ENCODE data around the gene BLOC1S6. TPM values are rescaled to one million over a fixed set of nuclear protein-coding genes. Genes with fewer than 3 reads are reported as not detected.

The BLOC1S6 gene
- total RNA-seq, 1 experiment from 2014 or later, result 40.1 TPM

DNA sequence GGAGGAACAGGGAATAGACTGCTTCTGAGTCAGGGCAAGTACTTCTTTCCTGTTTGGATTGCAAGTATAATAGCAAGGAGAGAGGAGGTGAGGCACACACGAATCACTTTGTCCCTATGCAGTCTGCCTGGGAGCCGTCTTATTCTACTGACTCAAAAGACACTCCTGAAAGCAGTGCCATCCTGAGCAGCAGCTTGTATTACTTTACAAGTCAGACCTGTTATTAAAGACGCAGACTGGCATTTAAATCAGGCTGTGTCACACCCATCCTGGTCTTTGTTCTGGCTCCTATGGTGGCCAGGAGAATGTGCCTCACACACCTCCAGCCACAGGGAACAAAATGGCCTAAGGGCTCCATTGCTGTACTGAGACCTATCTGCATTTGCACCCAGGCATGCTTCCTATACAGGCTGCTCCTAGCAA lies 29.7 kb downstream of the BLOC1S6 start:
- Histone ChIP-seq H3F3A (ENCODE audit: low read length, unreplicated experiment) (no peaks in the 10 kb centered on the region), H3K79me2 (ENCODE audit: low read length) (no peaks in the 10 kb centered on the region), H3K27ac (ENCODE audit: low read length) (peak overlapping the region; percentile 55), H4K20me1 (ENCODE audit: low read length) (no peaks in the 10 kb centered on the region), H3K27me3 (ENCODE audit: low read length) (no peaks in the 10 kb centered on the region), H3K4me2 (ENCODE audit: low read length) (no peak overlapping the region), H3K9me2 (replicated peaks; ENCODE audit: low read length) (no peaks in the 10 kb centered on the region), H3K36me3 (ENCODE audit: low read depth, low read length) (no peaks in the 10 kb centered on the region), H3K9me3 (ENCODE audit: low read length) (no peaks in the 10 kb centered on the region), H3K4me1 (ENCODE audit: insufficient read depth, low read length) (peaks cover 23% of the 10 kb centered on the region), H3K4me3 (ENCODE audit: low read length) (no peak overlapping the region), H3K9ac (ENCODE audit: low read length) (no peak overlapping the region), H2AFZ (ENCODE audit: low read length) (peak overlapping the region; percentile 43)
- ChIA-PET POLR2A (ENCODE audit: unreplicated experiment) (no interaction called here), CTCF (no interaction called here)
- TF ChIP-seq, protein P1, sequence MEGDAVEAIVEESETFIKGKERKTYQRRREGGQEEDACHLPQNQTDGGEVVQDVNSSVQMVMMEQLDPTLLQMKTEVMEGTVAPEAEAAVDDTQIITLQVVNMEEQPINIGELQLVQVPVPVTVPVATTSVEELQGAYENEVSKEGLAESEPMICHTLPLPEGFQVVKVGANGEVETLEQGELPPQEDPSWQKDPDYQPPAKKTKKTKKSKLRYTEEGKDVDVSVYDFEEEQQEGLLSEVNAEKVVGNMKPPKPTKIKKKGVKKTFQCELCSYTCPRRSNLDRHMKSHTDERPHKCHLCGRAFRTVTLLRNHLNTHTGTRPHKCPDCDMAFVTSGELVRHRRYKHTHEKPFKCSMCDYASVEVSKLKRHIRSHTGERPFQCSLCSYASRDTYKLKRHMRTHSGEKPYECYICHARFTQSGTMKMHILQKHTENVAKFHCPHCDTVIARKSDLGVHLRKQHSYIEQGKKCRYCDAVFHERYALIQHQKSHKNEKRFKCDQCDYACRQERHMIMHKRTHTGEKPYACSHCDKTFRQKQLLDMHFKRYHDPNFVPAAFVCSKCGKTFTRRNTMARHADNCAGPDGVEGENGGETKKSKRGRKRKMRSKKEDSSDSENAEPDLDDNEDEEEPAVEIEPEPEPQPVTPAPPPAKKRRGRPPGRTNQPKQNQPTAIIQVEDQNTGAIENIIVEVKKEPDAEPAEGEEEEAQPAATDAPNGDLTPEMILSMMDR (conservative IDR thresholded peaks at IDR 0.05; ENCODE audit: low read depth, low read length), result no peak
- TF ChIP-seq EZH2 (IDR thresholded peaks at IDR 0.05; ENCODE audit: low read length, unreplicated experiment) (no peak), EZH2phosphoT487 (IDR thresholded peaks at IDR 0.05; ENCODE audit: borderline replicate concordance, low read length) (no peak)
- intact Hi-C loops (cut with micrococcal nuclease), result no loop called here
- no TSS peak for BruUV-seq (replicated peaks)
- DNase-seq (peak; percentile 49), ATAC-seq (peak; percentile 67)

DNA sequence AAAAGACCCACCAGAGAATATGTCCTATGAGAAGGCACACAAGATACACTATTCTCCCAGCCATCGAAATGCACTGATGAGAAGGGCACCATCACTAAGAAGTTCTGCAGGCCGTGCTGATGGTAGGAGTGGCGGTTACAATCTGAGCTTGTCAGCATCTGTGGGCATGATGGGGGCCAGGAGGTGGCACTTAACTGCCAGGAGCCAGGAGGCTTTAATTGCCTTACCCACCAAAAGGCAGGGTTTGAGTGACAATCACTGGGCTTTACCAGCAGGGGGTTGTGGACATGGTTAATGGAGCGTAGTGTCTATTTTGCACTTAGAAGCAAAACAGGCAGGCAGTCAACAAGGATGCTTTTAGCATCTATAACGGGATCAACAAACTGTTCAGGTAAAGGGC lies 31.6 kb downstream of the BLOC1S6 start:
- DNase-seq, result no peak
- no peaks in the 10 kb centered on the region for H3K27me3 ChIP-seq (ENCODE audit: low read length)
- CTCF ChIA-PET, result interaction anchor here (0.6 kb wide), 1 partner anchor 111 kb away, joined by 4 read pairs; no protein-coding TSS in a partner anchor
- no peaks in the 10 kb centered on the region for H3F3A ChIP-seq (ENCODE audit: low read length, unreplicated experiment)
- ATAC-seq, result no peak
- no peak overlapping the region for H3K4me2 ChIP-seq (ENCODE audit: low read length)
- intact Hi-C loops (cut with micrococcal nuclease), result no loop called here
- H3K79me2 ChIP-seq (ENCODE audit: low read length), result no peaks in the 10 kb centered on the region
- no peaks in the 10 kb centered on the region for H3K36me3 ChIP-seq (ENCODE audit: low read depth, low read length)
- POLR2A ChIA-PET (ENCODE audit: unreplicated experiment), result no interaction called here
- H4K20me1 ChIP-seq (ENCODE audit: low read length), result no peaks in the 10 kb centered on the region
- BruUV-seq (replicated peaks), result no TSS peak
- H3K4me3 ChIP-seq (ENCODE audit: low read length), result no peak overlapping the region
- no peaks in the 10 kb centered on the region for H3K9me2 ChIP-seq (replicated peaks; ENCODE audit: low read length)
- H3K9ac ChIP-seq (ENCODE audit: low read length), result no peak overlapping the region
- H3K27ac ChIP-seq (ENCODE audit: low read length), result no peak overlapping the region
- no peaks in the 10 kb centered on the region for H3K9me3 ChIP-seq (ENCODE audit: low read length)
- H2AFZ ChIP-seq (ENCODE audit: low read length), result no peak overlapping the region
- H3K4me1 ChIP-seq (ENCODE audit: insufficient read depth, low read length), result peaks cover 14% of the 10 kb centered on the region
- TF ChIP-seq EZH2phosphoT487 (IDR thresholded peaks at IDR 0.05; ENCODE audit: borderline replicate concordance, low read length) (no peak), EZH2 (IDR thresholded peaks at IDR 0.05; ENCODE audit: low read length, unreplicated experiment) (no peak)
- TF ChIP-seq, protein P1 (conservative IDR thresholded peaks at IDR 0.05; ENCODE audit: low read depth, low read length), result peak; percentile 22; the same call in 1 of the 2 replicates

DNA sequence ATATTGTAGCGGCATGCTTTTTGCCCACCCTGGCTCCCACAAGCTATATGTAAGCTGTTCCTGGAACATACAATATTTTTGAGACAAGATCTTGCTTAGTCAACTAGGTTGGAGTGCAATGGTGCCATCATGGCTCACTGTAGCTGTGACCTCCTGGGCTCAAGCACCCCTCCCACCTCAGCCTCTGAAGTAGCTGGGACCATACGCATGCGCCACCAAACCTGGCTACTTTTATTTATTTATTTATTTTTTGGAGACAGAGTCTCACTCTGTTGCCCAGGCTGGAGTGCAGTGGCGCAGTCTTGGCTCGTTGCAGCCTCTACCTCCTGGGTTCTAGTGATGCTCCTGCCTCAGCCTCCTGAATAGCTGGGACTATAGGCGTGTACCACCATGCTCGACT lies 41.0 kb downstream of the BLOC1S6 start:
- H3K27ac ChIP-seq (ENCODE audit: low read length), result no peak overlapping the region
- H3K9ac ChIP-seq (ENCODE audit: low read length), result no peak overlapping the region
- H3K4me2 ChIP-seq (ENCODE audit: low read length), result no peak overlapping the region
- H3K36me3 ChIP-seq (ENCODE audit: low read depth, low read length), result no peaks in the 10 kb centered on the region
- peaks cover 10% of the 10 kb centered on the region for H3K4me1 ChIP-seq (ENCODE audit: insufficient read depth, low read length)
- intact Hi-C loops (cut with micrococcal nuclease), result no loop called here
- H3K9me3 ChIP-seq (ENCODE audit: low read length), result no peaks in the 10 kb centered on the region; the same call in 1 of the 2 replicates
- no peak for DNase-seq
- ChIA-PET CTCF (no interaction called here), POLR2A (ENCODE audit: unreplicated experiment) (no interaction called here)
- no peak for ATAC-seq
- no TSS peak for BruUV-seq (replicated peaks)
- H3K4me3 ChIP-seq (ENCODE audit: low read length), result no peak overlapping the region
- no peaks in the 10 kb centered on the region for H4K20me1 ChIP-seq (ENCODE audit: low read length)
- H3K9me2 ChIP-seq (replicated peaks; ENCODE audit: low read length), result no peaks in the 10 kb centered on the region
- no peaks in the 10 kb centered on the region for H3F3A ChIP-seq (ENCODE audit: low read length, unreplicated experiment)
- no peaks in the 10 kb centered on the region for H3K27me3 ChIP-seq (ENCODE audit: low read length)
- no peak for TF ChIP-seq EZH2 (IDR thresholded peaks at IDR 0.05; ENCODE audit: low read length, unreplicated experiment)
- TF ChIP-seq, protein P1 (conservative IDR thresholded peaks at IDR 0.05; ENCODE audit: low read depth, low read length), result no peak
- no peak for TF ChIP-seq EZH2phosphoT487 (IDR thresholded peaks at IDR 0.05; ENCODE audit: borderline replicate concordance, low read length)
- no peaks in the 10 kb centered on the region for H3K79me2 ChIP-seq (ENCODE audit: low read length)
- no peak overlapping the region for H2AFZ ChIP-seq (ENCODE audit: low read length)

Data from PC-3 (cell line).